LNCaP clone FGC (cell line): ENCODE results near the gene PLA2G4B.

Experiments used
- DNase-seq: peaks from one replicate; pipeline ENCODE4 v3.0.0-alpha.2; 2011; ENCODE audit warnings: low read depth
- H3K4me3 ChIP-seq: 2 replicates; pipeline ENCODE4 v1.5.1; 2011; ENCODE audit warnings: mild to moderate bottlenecking, low read depth, low read length, control low read depth
- CTCF ChIP-seq: IDR thresholded peaks from 2 replicates; pipeline ENCODE4 v1.5.1; 2012; ENCODE audit warnings: mild to moderate bottlenecking; ENCODE audit not compliant: control insufficient read depth, insufficient read depth; ENCODE audit errors: extremely low read depth

PLA2G4B gene

DNA sequence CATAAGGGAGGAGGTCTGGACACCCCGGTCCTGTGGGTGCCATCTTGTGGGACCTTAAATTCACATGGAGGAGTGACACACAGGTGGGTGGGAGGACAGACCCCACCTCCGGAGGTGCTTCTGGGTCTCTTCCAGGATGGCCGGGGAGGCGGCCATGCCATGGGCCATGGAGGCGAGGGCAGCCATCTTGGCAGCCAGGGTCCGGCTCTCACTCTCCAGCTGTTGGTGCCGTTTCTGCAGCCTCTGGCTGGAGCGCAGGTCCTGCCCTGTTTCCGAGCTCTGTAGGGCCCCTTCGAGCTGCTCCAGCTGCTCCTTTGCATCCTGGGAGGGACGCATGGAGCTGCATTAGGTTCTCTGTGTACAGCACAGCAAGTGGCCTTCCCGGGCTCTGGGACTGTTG, 36.1 kb downstream of the PLA2G4B start:
- DNase-seq: no peak
- no peak overlapping the region for H3K4me3 ChIP-seq
- TF ChIP-seq CTCF: no peak

DNA sequence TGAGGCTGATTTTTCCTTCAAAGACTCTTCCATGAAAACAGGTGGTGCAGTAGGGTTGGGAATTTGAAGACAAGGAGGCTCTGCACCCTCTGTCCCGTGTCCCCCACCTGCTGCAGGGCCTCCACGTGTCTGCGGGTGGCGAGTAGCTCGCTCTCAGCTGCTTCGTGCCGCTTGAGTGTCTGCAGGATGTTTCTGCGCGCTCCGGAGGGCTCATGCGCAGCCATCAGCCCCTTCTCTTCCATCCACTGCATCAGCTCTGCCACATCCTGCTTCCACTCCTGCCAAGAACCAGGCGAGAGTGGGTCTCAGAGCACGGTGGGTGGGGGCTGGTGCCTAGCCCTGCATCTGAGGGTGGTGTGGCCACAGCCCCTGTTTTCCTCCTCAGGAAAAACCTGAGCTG, 37.4 kb downstream of the PLA2G4B start:
- no peak for TF ChIP-seq CTCF
- no peak for DNase-seq
- H3K4me3 ChIP-seq: no peak overlapping the region

DNA sequence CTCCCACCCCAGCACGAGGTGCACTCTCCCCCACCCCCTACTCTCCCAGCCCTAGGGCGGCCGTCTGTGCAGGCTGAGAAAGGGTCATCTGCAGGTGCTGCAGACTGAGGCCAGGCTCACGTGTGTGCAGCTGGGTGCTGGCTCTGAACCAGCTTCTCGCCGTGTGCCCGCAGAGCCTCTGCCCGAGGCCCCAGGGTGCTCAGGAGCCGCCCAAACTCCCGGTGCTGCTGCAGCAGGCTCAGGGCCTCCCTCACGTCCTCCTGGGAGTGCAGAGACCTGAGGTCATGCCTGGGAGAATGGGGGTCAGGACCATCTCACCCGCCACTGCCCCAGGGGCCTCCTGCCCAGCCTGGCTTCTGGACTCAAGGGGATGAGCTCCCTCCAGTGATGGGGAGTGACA, 38.0 kb downstream of the PLA2G4B start:
- no peak for TF ChIP-seq CTCF
- DNase-seq: no peak
- H3K4me3 ChIP-seq: no peak overlapping the region

DNA sequence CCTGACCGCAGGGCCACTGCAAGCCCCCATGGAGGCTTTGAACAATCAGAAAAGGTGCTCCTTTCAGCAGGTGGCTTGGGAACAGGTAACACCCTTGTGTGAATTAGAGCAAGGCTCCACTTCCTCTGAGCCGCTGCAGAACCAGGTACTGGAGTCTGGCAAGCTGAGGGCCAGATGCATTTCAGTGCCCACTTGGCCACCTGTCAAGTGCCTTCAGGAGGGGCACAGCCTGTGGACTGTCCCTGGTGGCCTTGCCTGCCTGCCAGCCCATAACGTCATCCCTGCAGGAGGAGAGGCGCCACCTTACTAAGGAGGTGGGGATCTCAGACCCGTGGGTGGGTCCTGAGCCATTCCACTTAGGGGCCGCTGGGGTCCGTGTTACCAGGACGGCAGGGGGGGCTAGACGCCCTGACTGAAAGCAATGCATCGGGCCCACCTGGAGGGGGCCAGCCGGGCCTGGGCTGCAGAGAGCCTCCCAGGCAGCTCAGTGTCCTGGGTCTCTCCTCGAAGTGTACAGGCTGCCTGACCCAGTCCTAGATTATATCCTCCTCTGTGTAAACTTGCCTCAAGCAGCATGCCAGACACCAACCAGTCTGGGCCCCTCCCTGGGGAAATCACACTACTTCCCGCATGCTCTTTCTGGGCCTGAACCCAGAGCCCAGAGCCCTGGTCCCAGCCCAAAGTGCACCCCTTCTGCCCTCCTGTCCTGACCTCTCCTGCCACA, 39.1 kb downstream of the PLA2G4B start:
- no peak for TF ChIP-seq CTCF
- no peak for DNase-seq
- no peak overlapping the region for H3K4me3 ChIP-seq

DNA sequence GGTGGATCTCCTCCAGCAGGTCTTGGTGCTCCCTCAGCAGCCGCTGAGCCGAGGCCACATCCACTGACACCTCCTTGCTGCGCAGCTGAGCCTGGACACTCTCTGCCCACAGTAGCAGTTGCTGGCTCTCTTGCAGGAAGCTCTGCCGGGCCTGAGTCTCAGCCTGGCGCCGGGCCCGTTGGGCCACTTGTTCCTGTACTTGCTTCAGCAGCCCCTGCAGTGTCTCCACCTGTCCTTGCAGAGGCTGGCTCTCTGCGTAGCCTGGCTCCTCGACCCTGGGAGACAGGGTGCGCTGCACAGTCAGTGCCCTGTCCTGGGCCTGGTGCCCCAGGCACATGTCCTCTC, 39.7 kb downstream of the PLA2G4B start:
- peak; percentile 61 for DNase-seq
- TF ChIP-seq CTCF: no peak
- no peak overlapping the region for H3K4me3 ChIP-seq

DNA sequence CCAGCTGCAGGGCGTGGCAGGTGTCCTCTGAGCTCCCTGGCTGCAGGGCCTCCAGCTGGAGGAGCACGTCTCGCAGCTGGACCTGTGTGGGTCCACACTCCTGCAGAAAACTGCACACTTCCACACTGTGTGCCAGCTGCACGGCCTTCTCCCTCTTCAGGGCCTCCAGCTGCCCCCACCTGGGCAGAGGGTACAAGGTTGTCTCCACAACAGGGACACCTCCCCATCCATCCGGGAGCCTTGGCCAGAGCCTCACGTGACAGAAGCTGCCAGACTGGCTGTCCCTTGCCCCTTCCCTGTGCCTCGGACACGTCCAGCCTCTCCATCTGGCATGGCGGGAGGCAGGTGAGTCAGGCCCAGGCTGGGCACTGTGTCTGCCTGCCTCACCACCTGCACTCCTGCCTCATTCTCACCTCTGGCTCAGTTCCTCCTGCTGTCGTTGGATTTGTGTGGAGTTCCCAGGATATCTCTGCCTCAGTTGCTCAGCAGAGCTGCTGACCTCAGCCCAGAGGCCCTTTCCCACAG, 40.7 kb downstream of the PLA2G4B start:
- TF ChIP-seq CTCF: no peak
- DNase-seq: no peak
- no peak overlapping the region for H3K4me3 ChIP-seq

- no peak for TF ChIP-seq CTCF
- DNase-seq: no peak
- no peak overlapping the region for H3K4me3 ChIP-seq
These were observed 41.7 kb downstream of the PLA2G4B start for GRCh38 chr15:41880156-41880877.
